Glomerular visceral epithelial cell (primary cell): ENCODE data around the gene EIF3I.
"Not testable (repeated sequence)": the region's sequence is repeated elsewhere in the genome, so short reads cannot be mapped to it uniquely, and the experiment has no call there.

Source experiments
- DNase-seq: peaks from one replicate; pipeline ENCODE4 v3.0.0-alpha.2; 2016; ENCODE audit errors: extremely low spot score

Gene EIF3I

GRCh38 chr1:32232558-32233304 is 10.5 kb downstream of the EIF3I start:
- DNase-seq, result no peak

GRCh38 chr1:32234792-32235191 is 12.6 kb downstream of the EIF3I start:
- no peak for DNase-seq

- no peak for DNase-seq
Measured at GRCh38 chr1:32239337-32239736, 17.1 kb downstream of the EIF3I start.

GRCh38 chr1:32239790-32240139 is 17.6 kb downstream of the EIF3I start:
- no peak for DNase-seq

GRCh38 chr1:32240140-32240951 is 18.1 kb downstream of the EIF3I start:
- DNase-seq, result peak; percentile 48

GRCh38 chr1:32241001-32241763 is 19.0 kb downstream of the EIF3I start:
- DNase-seq, result peak; percentile 66

- DNase-seq, result no peak
Measured at GRCh38 chr1:32242341-32242851, 20.2 kb downstream of the EIF3I start.

- no peak for DNase-seq
Measured at GRCh38 chr1:32246888-32247273, 24.7 kb downstream of the EIF3I start, which contains the start of gene FAM167B. Gene FAM167B, plus strand, starts transcription at chr1:32247222. Its CDS starts 200 bp downstream, at chr1:32247422.

GRCh38 chr1:32247452-32247851 is 25.2 kb downstream of the EIF3I start:
- DNase-seq, result no peak

GRCh38 chr1:32247983-32248889 is 26.0 kb downstream of the EIF3I start:
- peak; percentile 69 for DNase-seq

- peak; percentile 78 for DNase-seq
Measured at GRCh38 chr1:32249831-32250525, 27.8 kb downstream of the EIF3I start.

GRCh38 chr1:32250893-32251716 is 28.9 kb downstream of the EIF3I start, which contains the start of gene LCK:
Gene LCK, plus strand, starts transcription at chr1:32251265. Its CDS starts 23,065 bp downstream, at chr1:32274330.
- no peak for DNase-seq

GRCh38 chr1:32255072-32256071 is 33.2 kb downstream of the EIF3I start:
- no peak for DNase-seq

- no peak for DNase-seq
Measured at GRCh38 chr1:32256473-32257226, 34.4 kb downstream of the EIF3I start.

- no peak for DNase-seq
Measured at GRCh38 chr1:32257227-32257508, 35.0 kb downstream of the EIF3I start.

- DNase-seq, result not testable (repeated sequence)
Measured at GRCh38 chr1:32263236-32263593, 41.0 kb downstream of the EIF3I start.

- no peak for DNase-seq
Measured at GRCh38 chr1:32263744-32264143, 41.5 kb downstream of the EIF3I start.

- no peak for DNase-seq
Measured at GRCh38 chr1:32265846-32266245, 43.6 kb downstream of the EIF3I start.
